HG02973 (cell line): ENCODE results near the gene HOXD9.

Experiments
- ATAC-seq: cut with Tn5 transposase; IDR thresholded peaks from one replicate; pipeline ENCODE4 v1.9.1; 2021; ENCODE audit warnings: moderate library complexity; ENCODE audit not compliant: unreplicated experiment

Gene HOXD9

DNA sequence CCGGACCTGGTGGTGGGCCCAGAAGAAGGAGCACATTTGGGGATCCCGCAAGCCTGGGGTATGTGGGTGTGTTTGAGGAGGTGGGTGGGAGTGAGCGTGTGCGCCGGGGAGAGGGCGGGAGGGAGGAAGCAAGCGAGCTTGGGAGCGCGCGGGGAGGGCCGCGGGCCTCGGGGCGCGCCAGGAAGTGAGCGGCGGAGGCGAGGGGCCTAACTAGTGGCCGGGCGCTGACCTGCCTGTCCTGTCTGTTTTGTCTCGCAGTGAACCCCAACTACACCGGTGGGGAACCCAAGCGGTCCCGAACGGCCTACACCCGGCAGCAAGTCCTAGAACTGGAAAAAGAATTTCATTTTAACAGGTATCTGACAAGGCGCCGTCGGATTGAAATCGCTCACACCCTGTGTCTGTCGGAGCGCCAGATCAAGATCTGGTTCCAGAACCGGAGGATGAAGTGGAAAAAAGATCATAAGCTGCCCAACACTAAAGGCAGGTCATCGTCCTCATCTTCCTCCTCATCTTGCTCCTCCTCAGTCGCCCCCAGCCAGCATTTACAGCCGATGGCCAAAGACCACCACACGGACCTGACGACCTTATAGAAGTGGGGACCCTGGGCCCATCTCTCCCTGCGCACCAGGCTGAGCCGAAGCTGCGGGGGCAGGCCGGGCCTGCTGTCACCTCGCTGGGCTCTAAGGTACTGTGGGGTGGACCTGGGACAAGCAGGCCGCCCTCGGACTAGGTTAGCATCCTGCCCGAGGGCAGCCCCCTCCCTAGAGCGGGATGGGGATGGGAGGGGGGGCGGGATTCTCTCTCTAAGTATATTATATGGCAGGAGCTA is 30.0 kb downstream of the HOXD9 start:
- ATAC-seq = no peak

- no peak for ATAC-seq
Measured at GRCh38 chr2:176154576-176155252, 32.2 kb downstream of the HOXD9 start.

DNA sequence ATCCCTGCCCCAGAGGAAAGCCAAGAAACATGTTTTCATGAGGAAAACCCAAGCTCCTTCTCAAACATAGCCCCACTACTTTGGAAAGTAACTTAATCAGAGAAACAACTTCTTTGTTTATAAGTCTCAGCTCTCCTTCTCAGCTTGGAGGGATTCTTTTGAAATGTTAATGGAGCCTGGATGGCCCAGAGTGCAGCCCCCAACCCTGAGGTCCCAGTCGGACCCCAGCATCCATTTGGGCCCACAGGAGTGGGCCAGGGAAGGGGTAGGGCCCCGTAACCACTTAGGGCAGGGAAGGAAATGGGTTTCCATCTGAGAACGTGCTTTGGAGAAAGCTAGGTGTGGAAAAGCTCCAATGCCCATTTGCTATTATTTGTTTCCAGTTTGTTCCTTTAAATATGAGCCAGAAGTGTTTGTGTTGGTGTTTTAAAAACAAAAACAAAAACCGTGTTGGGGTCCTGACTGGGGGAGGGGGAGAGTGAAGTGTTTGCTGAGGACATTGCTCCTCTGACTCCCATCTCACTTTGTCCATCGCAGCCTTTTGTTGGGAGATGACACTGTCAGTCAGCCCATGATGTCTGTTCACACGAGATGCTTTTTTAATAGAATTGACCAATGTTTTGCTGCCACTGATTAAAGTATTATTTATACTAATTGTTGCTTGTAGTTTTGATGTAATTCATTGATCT is 33.0 kb downstream of the HOXD9 start:
- ATAC-seq = no peak

- ATAC-seq = no peak
Measured at GRCh38 chr2:176156301-176156806, 33.8 kb downstream of the HOXD9 start.

DNA sequence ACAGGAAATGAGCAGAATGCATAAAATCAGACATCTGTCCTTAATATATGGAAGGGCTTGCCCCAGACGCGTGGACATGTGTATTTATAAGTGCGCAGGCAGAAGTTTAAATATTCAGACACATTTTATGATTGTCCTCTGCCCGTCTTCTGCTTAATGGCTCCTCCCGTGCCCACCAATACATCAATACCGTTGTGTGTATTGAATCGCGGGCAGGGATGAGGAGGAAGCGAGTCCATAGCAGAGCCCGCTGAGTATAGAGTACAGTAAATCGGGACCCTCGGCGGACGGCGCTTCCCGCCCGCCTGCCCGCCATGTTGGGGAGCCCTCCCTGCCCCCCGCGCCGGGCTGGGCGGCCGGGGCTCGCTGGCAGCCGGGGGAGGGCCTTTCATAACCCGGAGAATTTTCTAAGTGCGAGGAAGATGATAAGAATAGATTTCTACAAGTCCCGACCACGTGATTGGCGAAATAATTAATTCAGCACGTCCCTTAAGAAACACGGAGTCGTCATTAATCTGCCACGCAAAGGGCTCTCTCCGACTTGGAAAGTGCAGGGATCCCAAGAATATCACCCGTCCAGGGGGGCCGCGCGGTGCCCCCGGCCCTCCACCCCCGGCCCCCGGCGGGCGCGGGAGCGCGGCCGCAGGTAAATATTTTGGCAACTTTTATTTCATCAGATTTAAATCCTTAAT is 34.4 kb downstream of the HOXD9 start, which contains the start of gene HOXD3:
HOXD3 (plus strand) TSS at position 501 of the 692 bp plus-strand sequence. CDS start 11,808 bp downstream, outside the sequence.
- no peak for ATAC-seq

DNA sequence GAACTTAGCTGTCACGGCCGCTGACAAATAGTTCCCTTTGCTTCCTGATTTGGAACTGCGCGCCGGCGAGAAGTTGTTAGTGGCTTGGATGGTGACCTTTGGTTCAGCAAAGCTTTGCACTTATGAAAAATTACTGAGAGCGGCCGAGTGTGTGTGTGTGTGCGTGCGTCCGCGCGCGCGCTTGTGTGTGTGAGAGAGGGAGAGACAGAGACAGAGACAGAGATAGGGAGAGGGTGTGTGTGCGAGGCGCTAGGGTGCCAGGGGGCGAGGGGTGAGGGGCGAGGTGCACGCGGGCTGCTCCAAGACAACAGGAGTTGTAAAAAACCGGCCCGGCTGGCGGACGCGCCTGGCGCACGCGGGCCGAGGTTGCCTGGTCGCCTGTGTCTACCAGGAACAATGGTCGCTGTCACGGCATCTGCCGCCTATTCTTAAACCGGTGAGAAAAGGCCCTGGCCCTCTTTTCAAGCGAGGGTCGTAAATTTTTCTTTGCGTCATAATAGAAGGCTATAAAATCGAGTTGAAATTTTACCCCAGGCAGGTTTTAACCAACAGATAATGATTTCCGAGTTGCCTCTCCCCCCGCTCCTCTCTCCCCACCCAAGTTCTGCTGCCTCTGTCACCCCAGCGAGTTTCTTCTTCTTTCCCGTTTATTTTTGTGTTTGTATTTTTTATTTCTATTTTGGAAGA is 35.1 kb downstream of the HOXD9 start:
- ATAC-seq = no peak

GRCh38 chr2:176158186-176158591 is 35.7 kb downstream of the HOXD9 start:
- no peak for ATAC-seq

GRCh38 chr2:176158855-176159662 is 36.5 kb downstream of the HOXD9 start:
- no peak for ATAC-seq

GRCh38 chr2:176159663-176160250 is 37.2 kb downstream of the HOXD9 start:
- ATAC-seq = no peak

DNA sequence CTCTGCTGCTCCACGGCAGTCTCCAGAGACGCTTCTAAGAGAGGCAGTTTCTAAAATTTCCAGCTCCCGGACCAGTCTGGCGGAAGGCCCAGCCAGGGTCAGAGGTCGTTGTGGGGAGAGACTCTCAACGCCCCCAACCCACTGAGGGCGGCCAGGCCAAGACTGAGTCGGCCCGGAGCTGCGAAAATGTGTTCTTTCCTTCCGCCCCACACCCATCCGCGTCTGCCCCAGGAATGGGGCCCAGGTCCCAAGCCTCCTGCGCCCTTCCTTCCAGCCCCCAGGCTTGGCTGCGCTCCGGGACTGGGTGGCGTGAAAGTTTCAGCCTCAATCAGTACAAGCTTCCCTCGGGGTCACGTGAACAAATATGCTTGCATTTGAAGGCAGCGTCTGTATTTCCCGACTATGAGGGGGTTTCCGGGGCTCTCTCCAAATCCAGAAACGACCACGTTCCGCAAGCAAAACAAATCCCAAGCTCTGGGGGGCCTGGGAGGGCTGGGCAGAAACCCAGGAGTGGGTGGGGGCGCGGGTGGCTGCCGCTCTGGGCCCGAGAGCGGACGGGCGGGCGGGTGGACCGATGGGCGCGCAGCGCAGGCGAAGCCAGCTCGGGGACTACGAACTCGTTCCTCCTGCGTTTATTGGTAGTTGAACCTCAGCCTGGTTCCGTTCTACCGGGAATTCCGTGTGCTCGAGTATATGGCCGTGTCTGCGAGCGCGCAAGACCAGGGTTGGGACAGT is 37.9 kb downstream of the HOXD9 start:
- ATAC-seq = no peak

- no peak for ATAC-seq
Measured at GRCh38 chr2:176160986-176161824, 38.7 kb downstream of the HOXD9 start.

- no peak for ATAC-seq
Measured at GRCh38 chr2:176161825-176162626, 39.5 kb downstream of the HOXD9 start.

DNA sequence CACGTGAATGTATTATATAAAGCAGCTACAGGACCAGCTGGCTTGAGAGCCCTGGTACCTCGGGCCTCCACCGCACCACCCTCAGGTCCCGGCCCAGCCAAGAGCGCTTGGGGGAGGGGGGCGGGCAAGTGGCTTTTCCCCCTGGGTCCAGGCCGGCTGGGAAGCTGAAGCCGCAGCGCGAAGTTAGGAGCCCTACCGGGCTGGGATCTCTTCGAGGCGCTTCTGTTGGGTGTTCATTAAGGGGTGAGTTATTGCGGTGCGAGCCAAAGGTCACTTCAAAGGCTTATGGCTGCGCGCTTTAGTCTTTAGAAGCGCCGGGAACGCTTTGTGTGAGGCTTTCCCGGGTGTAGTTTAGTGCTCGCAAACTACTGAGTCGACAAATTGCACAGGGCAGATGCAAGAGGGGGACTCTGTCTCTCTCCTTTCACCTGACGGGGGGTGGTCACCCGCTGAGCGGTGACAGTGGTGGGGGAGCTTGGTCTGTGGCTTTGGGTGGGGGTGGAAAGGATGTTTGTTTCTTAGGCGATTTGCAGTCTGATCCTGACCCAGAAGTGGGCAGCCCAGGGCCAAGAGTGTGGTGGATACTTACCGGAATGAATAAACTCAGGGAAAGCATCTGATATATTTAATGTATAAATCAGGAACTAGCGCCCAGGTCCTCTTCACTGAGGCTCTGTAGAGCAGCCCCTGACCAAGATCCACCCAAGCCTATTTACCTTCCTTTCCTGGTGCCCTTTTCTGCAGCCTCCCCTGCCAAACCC is 40.6 kb downstream of the HOXD9 start:
- no peak for ATAC-seq

GRCh38 chr2:176163672-176164056 is 41.1 kb downstream of the HOXD9 start:
- ATAC-seq = no peak

DNA sequence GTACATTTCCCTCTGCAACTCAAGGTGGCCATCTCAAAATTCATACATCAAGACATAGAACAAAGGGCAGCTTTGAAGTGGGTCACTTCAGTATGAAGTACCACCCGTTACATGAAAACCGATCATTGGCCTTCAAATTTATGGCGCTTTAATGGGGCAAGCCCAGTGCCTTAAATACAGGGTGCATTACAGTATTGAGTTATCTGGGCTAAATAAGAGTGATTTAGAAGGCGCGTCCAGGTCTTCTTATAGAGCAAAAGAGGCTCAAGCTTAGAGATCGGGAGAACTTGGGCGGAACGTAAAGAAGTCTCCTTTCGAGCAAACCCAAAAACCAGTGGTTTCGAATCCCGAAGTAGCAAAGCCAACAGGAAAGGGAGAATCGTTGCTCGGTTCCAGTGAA is 41.7 kb downstream of the HOXD9 start:
- no peak for ATAC-seq
